GM19099 (cell line): ENCODE measurements around the gene KDM3B.

Experiments used
- POLR2A ChIP-seq: IDR thresholded peaks from 3 replicates; pipeline ENCODE4 v1.6.1; 2011; ENCODE audit warnings: low read depth; ENCODE audit not compliant: insufficient read length; ENCODE audit errors: extremely low read depth

KDM3B gene

DNA sequence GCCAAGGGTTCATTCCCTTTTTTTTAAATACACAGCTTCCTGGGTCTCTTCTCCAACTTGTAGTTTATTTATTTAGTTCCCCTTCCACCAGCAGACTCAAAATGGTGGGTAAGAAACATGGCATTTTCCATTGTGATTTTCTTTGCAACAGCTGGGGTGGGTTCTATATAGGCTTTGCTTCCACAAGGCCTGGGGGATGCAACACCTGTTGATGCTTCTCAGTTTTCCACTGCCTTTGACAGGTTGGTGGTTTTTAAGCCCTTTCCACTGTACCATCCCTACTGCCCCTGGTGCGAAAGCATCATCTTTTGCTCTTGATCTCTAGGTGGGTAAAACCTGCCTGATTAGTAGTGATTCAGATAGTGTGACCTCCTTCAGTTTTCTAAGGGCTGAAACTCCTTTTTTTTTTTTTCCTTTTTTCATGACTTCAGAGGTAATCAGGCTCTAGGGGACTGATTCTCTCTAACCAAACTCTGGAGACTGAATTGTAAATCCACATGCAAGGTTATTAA lies 8.5 kb downstream of the KDM3B start:
- TF ChIP-seq POLR2A, result no peak

DNA sequence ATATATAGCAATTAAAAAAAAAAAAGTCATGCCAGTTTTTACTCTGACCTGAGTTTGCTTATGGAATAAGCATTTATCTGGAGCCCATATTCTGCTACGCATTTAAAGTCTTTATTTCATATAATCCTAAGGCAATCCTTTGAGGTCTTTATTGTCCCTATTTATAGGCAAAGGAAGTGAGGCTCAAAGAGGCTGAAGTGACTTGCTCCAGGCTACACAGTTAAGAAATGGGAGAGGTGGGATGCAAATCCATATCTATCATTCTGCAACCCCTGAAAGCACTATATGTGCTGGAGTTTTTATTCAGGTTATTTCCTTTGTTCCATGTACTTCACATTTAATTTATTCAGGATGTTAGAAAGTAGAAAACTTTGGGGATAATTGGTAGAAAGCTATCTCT lies 12.1 kb downstream of the KDM3B start:
- TF ChIP-seq POLR2A, result no peak

DNA sequence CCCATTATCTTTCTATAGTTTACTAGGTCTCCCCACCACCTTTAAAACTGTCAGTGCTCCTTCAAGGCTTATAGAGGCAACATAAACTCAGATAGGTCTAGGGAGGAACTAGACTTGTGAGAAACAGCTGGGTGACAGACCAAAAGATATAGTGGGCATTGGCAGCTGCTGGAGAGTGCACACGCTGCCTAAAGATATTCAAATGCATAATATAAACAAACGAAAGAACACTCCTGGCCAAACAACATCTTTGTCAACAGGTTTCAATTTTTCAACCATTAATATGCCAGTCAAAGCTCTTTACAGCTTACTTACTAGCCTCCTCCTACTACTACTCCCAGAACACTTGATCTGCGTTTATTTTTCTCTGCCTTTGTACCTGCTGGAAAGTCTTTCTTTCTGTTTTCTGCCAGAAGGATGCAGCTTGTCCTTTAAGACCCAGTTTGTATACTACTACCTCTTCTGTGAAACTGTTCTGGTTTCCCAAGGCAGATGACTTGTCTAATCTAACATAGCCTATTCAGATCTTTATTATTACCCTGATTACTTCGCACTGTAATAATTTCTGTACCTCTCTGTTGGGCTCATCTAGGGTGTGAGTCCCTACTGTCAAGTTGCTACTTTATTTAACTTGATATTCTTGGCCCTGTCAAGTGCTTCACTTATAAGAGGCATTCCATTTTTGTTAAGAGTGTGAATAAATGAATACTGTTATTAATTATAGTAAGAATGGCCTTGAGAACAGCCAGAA lies 14.3 kb downstream of the KDM3B start:
- no peak for TF ChIP-seq POLR2A

DNA sequence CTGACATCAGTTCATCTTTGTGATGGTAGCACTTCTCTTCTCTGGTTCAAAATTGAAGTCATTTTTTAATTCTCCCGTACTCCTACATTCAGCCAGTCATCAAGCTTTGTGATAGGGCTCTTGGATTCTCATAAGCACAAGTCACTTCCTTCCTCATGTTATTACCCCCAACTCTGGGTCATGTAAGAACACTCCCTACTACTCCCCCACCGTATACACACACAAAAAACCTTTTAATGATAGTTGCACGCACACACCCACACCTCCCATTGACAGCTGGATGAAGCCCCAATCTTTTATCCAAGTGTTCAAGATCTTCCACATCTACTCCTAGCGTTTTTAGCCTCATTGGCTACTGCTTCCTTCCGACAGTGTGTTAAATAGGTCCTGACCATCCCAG lies 16.8 kb downstream of the KDM3B start:
- no peak for TF ChIP-seq POLR2A

DNA sequence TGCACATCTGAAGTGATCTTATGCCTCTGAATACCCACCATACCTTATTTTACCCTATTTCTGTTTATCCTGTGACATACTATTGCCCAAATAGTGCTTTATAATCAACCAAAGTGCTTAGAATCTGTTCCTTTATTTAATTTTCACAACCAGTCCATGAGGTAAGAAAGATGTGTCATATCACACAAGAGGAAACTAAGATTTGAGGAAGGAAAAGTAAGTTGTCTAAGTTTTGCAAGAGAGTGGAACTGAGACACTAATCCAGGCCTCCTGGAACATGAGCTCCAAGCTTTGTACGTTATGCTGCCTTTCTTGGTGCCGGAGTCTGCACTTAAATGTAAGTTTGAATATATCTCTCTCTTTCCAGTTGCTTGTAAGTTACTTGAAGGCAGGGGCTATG lies 17.2 kb downstream of the KDM3B start:
- no peak for TF ChIP-seq POLR2A

DNA sequence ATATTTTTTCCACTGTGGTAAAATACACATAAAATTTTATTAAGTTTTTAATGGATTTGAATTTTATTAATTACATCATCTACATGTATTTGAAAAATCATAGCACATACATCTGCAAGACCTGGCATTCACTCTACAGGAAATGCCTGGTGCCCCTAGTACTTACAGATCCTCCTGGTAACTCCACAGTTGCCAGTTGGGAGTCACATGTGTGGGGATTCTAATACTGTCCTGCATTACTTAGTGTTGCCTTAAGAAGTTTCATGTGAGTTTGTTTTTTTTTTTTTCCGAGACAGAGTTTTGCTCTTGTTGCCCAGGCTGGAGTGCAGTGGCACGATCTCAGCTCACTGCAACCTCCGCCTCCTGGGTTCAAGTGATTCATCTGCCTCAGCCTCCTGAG lies 18.1 kb downstream of the KDM3B start:
- TF ChIP-seq POLR2A, result no peak

DNA sequence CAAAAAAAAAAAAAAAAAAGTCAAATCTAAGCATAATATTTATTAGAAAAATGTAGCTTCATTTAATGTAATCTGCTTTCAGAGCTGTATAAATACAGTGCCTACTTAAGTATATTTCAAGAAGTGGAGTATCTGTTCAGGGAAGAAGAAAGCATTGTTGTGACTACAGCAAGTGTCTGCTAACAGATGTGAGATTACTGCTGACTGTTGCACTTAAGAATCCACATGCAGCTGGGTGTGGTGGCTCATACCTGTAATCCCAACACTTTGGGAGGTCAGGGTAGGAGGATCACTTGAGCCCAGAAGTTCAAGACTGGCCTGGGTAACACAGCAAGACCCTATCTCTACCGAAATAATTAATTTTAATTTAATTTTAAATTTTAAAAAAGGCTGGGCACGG lies 19.0 kb downstream of the KDM3B start:
- no peak for TF ChIP-seq POLR2A

DNA sequence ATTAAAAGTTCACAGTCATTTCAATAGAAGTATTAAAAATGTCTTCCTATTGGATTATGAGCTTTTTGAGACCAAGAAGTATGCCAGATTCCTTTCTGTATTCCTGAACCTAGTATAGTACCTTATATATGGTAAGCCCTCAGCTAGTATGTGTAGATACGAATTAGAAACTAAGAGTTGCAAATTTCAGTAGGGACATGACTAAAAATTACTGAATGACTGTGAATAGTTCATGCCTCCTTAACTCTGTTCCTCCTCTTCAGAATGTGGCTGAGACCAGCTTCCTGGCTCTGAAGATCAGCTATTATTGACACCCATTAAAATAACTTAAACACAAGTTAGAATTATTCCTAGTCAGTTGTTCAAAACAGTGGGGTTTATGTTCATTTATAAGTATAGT lies 19.7 kb downstream of the KDM3B start:
- TF ChIP-seq POLR2A, result no peak

DNA sequence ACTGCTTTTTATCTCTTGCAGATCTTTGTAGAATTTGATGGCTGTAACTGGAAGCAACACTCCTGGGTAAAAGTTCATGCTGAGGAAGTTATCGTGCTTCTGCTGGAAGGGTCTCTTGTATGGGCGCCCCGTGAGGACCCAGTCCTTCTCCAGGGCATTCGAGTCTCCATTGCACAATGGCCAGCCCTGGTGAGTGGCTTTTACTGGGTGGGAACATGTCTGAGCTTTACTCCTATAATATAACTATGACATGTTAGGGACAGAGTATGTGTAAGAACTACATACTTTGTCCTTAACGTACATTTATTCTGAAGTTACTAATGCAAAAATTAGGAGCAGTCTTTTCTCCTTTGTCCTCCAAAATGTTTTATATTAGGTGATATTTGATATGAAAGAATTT lies 20.2 kb downstream of the KDM3B start:
- TF ChIP-seq POLR2A, result no peak

DNA sequence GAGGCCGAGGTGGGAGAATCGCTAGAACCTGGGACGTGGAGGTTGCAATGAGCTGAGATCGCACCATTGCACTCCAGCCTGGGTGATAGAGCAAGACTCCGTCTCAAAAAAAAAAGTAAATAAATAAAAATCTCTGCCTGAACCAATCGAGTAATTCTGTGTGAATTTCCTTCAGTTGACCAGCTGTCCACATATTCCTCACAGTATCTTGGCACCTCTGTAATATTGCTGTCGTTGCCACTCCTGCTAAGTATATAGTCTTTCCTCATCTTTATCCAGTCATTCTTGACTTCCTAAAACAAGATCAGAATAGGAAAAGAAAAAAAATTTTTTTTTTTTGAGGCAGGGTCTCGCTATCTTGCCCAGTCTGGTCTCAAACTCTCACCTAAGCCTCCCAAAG lies 29.9 kb downstream of the KDM3B start:
- TF ChIP-seq POLR2A, result no peak

DNA sequence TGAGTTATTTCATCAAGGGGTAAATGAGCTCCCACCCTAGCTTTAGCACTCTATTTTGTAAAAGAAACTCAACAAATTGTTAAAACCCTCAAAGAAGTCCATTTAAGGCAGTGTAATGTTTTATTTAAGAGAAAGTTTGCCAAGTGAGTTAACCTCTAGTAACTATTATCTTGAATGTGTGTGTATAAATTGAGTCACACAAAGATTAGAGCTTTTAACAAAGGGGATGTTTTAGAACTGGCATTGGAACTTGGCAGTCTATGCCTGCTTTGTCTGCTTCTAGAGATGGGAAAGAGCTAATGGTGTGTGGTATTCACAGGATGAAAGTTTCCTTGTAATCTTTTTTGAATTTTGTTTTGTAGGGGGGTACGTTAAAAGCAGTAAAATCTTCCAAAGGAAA lies 33.2 kb downstream of the KDM3B start:
- no peak for TF ChIP-seq POLR2A

DNA sequence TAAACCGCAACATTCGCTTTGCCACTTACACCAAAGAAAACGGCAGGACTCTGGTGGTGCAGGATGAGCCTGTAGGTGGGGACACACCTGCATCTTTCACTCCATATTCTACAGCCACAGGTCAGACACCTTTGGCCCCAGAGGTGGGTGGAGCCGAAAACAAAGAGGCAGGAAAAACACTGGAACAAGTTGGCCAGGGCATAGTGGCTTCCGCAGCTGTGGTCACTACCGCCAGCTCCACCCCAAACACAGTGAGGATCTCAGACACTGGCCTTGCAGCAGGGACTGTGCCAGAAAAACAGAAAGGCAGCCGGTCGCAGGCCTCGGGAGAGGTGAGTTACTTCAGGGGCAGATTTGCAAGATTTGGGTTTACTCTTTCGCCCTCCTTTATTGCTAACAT lies 33.8 kb downstream of the KDM3B start:
- TF ChIP-seq POLR2A, result no peak

DNA sequence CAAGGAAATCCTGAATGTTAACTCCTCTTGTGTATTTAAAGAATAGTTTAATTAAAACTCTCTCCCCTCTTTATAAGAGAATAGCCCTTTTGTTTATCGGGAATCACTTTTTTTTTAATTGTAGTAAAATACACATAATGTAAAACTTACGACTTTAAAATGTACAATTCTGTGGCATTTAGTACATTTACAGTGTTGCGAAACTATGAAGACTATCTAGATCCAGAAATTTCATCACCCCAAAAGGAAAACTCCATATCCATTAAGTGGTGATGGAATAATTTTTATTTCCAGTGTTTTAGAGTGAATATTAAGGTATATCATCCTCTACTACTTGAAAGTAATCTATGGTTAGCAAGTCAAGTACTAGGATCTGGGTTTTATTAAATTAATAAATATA lies 36.8 kb downstream of the KDM3B start:
- no peak for TF ChIP-seq POLR2A

DNA sequence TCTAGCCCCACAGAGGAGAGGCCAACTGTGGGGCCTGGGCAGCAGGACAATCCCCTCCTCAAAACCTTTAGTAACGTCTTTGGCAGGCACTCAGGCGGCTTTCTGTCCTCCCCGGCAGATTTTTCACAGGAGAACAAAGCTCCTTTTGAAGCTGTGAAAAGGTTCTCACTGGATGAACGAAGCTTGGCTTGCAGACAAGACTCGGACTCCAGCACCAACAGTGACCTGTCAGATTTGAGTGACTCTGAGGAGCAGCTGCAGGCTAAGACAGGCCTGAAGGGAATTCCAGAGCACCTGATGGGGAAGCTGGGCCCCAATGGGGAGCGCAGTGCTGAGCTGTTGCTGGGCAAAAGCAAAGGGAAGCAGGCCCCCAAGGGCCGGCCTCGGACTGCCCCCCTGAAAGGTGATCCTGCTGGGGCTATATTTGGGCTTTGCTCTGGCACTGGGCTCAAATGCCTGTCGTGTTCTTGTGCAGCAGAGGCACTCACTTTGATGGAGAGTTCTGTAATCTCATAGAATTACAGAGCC lies 39.4 kb downstream of the KDM3B start:
- no peak for TF ChIP-seq POLR2A

DNA sequence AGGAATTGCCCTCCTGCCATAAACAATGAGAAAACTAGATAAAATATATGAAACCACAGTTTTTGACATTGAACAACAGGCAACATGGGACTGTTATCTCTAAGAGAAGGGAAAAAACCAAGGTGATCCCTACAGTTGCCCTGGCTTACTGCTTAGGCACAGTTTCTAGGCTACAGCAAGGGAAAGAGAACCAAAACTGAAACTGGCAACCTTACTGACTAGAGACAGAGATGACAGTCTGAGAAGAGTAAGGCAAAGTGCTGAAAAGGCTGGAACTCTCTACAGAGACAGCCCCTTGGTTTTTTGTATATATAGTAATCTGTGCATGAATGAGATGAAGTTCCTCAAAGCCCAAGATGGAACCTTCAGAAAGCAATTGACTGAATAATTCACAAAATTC lies 50.2 kb downstream of the KDM3B start:
- TF ChIP-seq POLR2A, result no peak

DNA sequence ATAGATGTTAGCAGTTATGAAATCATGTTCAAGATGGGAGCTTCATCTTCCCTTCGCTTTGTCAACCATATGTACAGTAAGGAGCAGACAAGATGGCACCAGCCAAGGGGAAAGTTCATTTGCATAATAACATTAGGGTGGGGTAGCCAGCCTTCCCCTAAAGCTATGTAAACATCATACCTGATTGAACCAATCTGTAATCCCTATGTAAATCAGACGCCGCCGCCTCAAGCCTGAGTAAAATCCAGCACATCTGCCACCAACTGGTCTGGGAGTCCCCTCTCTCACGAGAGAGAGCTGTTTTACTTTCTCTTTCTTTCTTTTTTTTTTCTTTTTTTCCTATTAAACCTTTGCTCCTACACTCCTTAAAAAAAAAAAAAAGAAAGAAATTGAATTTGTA lies 55.5 kb downstream of the KDM3B start:
- no peak for TF ChIP-seq POLR2A

DNA sequence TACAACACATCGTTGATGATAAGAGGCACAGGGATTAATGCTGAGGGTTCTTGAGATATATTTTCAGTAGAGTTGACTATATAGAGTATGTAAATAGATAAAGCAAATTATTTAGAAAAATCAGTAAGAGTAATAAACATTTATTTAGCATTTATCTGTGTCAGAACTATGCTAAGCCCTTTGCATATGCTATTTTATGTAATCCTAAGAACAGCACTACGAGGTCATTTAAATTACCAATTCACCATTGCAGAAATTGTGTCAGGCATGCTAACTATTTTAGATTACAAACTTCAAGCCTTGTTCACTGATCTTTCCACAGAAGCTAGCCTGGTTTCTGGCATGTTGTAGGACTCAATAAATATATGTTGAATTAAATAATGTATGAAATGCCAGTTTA lies 66.0 kb downstream of the KDM3B start:
- no peak for TF ChIP-seq POLR2A

DNA sequence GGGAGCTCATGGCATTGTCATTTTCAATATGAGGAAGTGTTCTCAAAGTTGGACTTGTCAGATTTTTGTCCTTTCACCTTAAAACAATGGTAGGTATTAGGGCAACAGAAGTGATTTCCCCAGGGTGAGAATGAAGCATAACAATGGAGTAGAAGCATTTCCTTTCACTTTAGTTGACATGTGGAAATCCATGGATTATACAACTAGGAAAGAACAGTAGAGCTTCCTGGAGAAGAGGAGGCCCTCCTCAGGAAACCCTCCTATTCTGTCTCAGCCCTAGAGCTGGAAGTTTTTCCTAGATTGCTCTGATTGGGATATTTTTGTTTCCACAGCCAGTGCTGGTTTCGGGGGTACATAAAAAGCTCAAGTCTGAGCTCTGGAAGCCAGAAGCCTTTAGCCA lies 72.6 kb downstream of the KDM3B start:
- no peak for TF ChIP-seq POLR2A

DNA sequence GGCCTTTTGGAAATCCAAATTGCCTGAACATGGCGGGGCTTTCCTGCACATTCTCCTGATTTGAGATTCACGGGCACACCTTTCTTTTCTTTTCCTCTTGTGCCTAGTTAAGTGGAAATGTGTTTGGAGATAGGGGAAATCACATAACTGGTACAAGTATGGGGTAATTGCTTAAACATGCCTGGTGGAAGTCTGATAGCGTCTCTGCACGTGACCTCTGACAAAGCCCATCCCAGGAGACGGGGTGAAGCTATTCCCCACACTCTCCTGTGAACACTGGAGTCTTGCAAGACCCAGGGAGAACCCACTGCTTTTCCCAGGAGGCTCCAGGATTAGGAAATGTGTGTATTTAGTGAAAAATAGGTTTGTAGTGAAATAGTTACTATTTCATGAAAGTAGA lies 83.5 kb downstream of the KDM3B start:
- TF ChIP-seq POLR2A, result no peak
